ENCODE data around the gene SLC7A5. TPM values are rescaled to one million over a fixed set of nuclear protein-coding genes. Genes with fewer than 3 reads are reported as not detected.

Gene SLC7A5
- total and polyA plus RNA-seq, 2 of the 13 experiments (the other 11 are each of a cell fraction or from before 2014, with no cell fraction given): 79.6 to 155 TPM

- no peak for TF ChIP-seq DDIT3 (CRISPR knock-in tag; IDR thresholded peaks at IDR 0.05)
- no peak for TF ChIP-seq ZNF550 (CRISPR knock-in tag; IDR thresholded peaks at IDR 0.05; ENCODE audit: borderline replicate concordance)
- TF ChIP-seq RELA (CRISPR knock-in tag; IDR thresholded peaks at IDR 0.05): peak; percentile 24; the same call in 1 of the 2 replicates
- TF ChIP-seq, protein P1, sequence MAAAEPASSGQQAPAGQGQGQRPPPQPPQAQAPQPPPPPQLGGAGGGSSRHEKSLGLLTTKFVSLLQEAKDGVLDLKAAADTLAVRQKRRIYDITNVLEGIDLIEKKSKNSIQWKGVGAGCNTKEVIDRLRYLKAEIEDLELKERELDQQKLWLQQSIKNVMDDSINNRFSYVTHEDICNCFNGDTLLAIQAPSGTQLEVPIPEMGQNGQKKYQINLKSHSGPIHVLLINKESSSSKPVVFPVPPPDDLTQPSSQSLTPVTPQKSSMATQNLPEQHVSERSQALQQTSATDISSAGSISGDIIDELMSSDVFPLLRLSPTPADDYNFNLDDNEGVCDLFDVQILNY (CRISPR knock-in tag; conservative IDR thresholded peaks at IDR 0.05): 0 out of 2 replicates have a peak, but pooled peaks have one; percentile 35
- TF ChIP-seq CEBPZ (IDR thresholded peaks at IDR 0.05; ENCODE audit: low read length): no peak
- TF ChIP-seq ZFY (CRISPR knock-in tag; IDR thresholded peaks at IDR 0.05): peak; percentile 85
- TF ChIP-seq THRA (CRISPR knock-in tag; IDR thresholded peaks at IDR 0.05; ENCODE audit: borderline replicate concordance): peak; percentile 86
- no peak; the same call in 1 of the 2 replicates for TF ChIP-seq ZNF839 (CRISPR knock-in tag; IDR thresholded peaks at IDR 0.05; ENCODE audit: borderline replicate concordance)
- peak; percentile 75; the same call in 1 of the 2 replicates for TF ChIP-seq ZNF232 (CRISPR knock-in tag; IDR thresholded peaks at IDR 0.05; ENCODE audit: borderline replicate concordance)
- no peak for TF ChIP-seq KDM5B (CRISPR knock-in tag; IDR thresholded peaks at IDR 0.05; ENCODE audit: borderline replicate concordance)
- TF ChIP-seq ZNF792 (CRISPR knock-in tag; IDR thresholded peaks at IDR 0.05): peak; percentile 85; the same call in 1 of the 2 replicates
- TF ChIP-seq ZNF629 (CRISPR knock-in tag; conservative IDR thresholded peaks at IDR 0.05): peak; percentile 46; the same call in 1 of the 2 replicates
- peak; percentile 94 for TF ChIP-seq ISL2 (CRISPR knock-in tag; IDR thresholded peaks at IDR 0.05)
- TF ChIP-seq ZNF460 (CRISPR knock-in tag; IDR thresholded peaks at IDR 0.05; ENCODE audit: borderline replicate concordance): no peak; the same call in 1 of the 2 replicates
- no peak for TF ChIP-seq TCF12 (IDR thresholded peaks at IDR 0.05)
- TF ChIP-seq TCF12 (CRISPR knock-in tag; IDR thresholded peaks at IDR 0.05): peak; percentile 66
- TF ChIP-seq, protein P2, sequence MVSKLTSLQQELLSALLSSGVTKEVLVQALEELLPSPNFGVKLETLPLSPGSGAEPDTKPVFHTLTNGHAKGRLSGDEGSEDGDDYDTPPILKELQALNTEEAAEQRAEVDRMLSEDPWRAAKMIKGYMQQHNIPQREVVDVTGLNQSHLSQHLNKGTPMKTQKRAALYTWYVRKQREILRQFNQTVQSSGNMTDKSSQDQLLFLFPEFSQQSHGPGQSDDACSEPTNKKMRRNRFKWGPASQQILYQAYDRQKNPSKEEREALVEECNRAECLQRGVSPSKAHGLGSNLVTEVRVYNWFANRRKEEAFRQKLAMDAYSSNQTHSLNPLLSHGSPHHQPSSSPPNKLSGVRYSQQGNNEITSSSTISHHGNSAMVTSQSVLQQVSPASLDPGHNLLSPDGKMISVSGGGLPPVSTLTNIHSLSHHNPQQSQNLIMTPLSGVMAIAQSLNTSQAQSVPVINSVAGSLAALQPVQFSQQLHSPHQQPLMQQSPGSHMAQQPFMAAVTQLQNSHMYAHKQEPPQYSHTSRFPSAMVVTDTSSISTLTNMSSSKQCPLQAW (CRISPR knock-in tag; IDR thresholded peaks at IDR 0.05): no peak; the same call in 1 of the 2 replicates
- TF ChIP-seq ZNF230 (CRISPR knock-in tag; IDR thresholded peaks at IDR 0.05): no peak
- peak; percentile 81 for TF ChIP-seq ASH2L (IDR thresholded peaks at IDR 0.05; ENCODE audit: insufficient read length, low read depth, low read length)
- TF ChIP-seq HNRNPK (IDR thresholded peaks at IDR 0.05; ENCODE audit: low read depth, low read length, poor library complexity, severe bottlenecking): no peak
- TF ChIP-seq IRF2 (CRISPR knock-in tag; IDR thresholded peaks at IDR 0.05): peak; percentile 66
- TF ChIP-seq TOE1 (CRISPR knock-in tag; IDR thresholded peaks at IDR 0.05): peak; percentile 45; the same call in 1 of the 2 replicates
Measured at GRCh38 chr16:87847785-87848675, 21.3 kb downstream of the SLC7A5 start (continued).
